H1 (cell line): ENCODE results near the gene SCN1B. TPM values are rescaled to one million over a fixed set of nuclear protein-coding genes. Genes with fewer than 3 reads are reported as not detected.

Experiments
- CTCF ChIA-PET: fragments of 300-600 bp; sonication (Branson Sonifier 250); formaldehyde crosslinking; loops from one replicate; lab custom pipeline; 2021; ENCODE audit not compliant: partially characterized antibody; lab: Charles Lee
- POLR2A ChIA-PET: fragments of 300-600 bp; sonication (Branson Sonifier 250); formaldehyde crosslinking; loops from one replicate; lab custom pipeline; 2021; ENCODE audit warnings: inconsistent platforms; ENCODE audit not compliant: partially characterized antibody; lab: Charles Lee
- DNase-seq, 2 experiments: peaks; one replicate each; pipeline versions ENCODE4 v3.0.0 to v3.0.0-alpha.2; 2010 to 2022; ENCODE audit warnings: low spot score in 2 of 2, low read depth in 1 of 2, mixed read lengths in 1 of 2
- FAIRE-seq: peaks from 2 replicates; lab custom pipeline; 2011; peaks lifted over from hg19 to GRCh38; lab: Jason Lieb, UNC
- H2AFZ ChIP-seq: 2 replicates; pipeline ENCODE4 v1.8.1; 2012; ENCODE audit warnings: low read length, inconsistent platforms
- H2AK5ac ChIP-seq: 2 replicates; pipeline ENCODE4 v1.6.1; 2013; ENCODE audit warnings: low read depth, low read length
- H2BK120ac ChIP-seq: replicated peaks from 2 replicates; pipeline ENCODE3; 2013; ENCODE audit warnings: low read depth, low read length, inconsistent platforms
- H2BK12ac ChIP-seq: 2 replicates; pipeline ENCODE4 v1.6.1; 2013; ENCODE audit warnings: low read depth, low read length
- H2BK15ac ChIP-seq: 2 replicates; pipeline ENCODE4 v1.6.1; 2013; ENCODE audit warnings: low read length
- H2BK20ac ChIP-seq: 2 replicates; pipeline ENCODE4 v1.6.1; 2013; ENCODE audit warnings: low read length
- H2BK5ac ChIP-seq: 2 replicates; pipeline ENCODE4 v1.6.1; 2013; ENCODE audit warnings: low read depth, low read length
- H3K14ac ChIP-seq: 2 replicates; pipeline ENCODE4 v1.6.1; 2013; ENCODE audit warnings: inconsistent platforms; ENCODE audit not compliant: insufficient read length
- H3K18ac ChIP-seq: 2 replicates; pipeline ENCODE4 v1.6.1; 2013; ENCODE audit warnings: low read length; ENCODE audit errors: extremely low read depth
- H3K23ac ChIP-seq: 2 replicates; pipeline ENCODE4 v1.6.1; 2013; ENCODE audit warnings: inconsistent platforms; ENCODE audit not compliant: insufficient read length
- H3K23me2 ChIP-seq: 2 replicates; pipeline ENCODE4 v1.6.1; 2013; ENCODE audit warnings: low read depth, low read length
- H3K27ac ChIP-seq: 2 replicates; pipeline ENCODE4 v1.6.1; 2011; ENCODE audit warnings: low read depth, low read length, inconsistent platforms
- H3K27me3 ChIP-seq, 4 experiments: replicated peaks in 1 of 4; 1 replicate in 1 of 4; 2 replicates in 3 of 4; pipeline versions ENCODE4 v1.6.1 to v1.8.1; 2011 to 2013; ENCODE audit warnings: low read length in 3 of 4, mild to moderate bottlenecking in 3 of 4, inconsistent platforms in 2 of 4, mixed read lengths in 2 of 4, moderate library complexity in 1 of 4; ENCODE audit not compliant: control insufficient read depth in 3 of 4, insufficient read depth in 3 of 4; ENCODE audit errors: extremely low read depth in 1 of 4
- H3K36me3 ChIP-seq, 4 experiments: 2 replicates each; pipeline versions ENCODE4 v1.6.1 to v1.8.1; 2011 to 2013; ENCODE audit warnings: mild to moderate bottlenecking in 4 of 4, low read length in 3 of 4, moderate library complexity in 2 of 4, control low read depth in 1 of 4, inconsistent platforms in 1 of 4; ENCODE audit not compliant: insufficient read depth in 4 of 4, control insufficient read depth in 2 of 4
- H3K4ac ChIP-seq: replicated peaks from 2 replicates; pipeline ENCODE3; 2013; ENCODE audit warnings: low read length, low read depth, mixed read lengths, inconsistent platforms; ENCODE audit not compliant: insufficient read length
- H3K4me1 ChIP-seq, 4 experiments: replicated peaks in 1 of 4; 1 replicate in 1 of 4; 2 replicates in 3 of 4; pipeline versions ENCODE4 v1.6.1 to v1.8.1; 2011 to 2013; ENCODE audit warnings: low read length in 3 of 4, inconsistent platforms in 2 of 4, mixed read lengths in 1 of 4; ENCODE audit not compliant: insufficient read depth in 4 of 4, control insufficient read depth in 3 of 4
- H3K4me2 ChIP-seq, 2 experiments: 2 replicates each; pipeline versions ENCODE4 v1.6.1 to v1.8.1; 2011 to 2013; ENCODE audit warnings: low read depth in 2 of 2, low read length in 2 of 2, control low read depth in 1 of 2, inconsistent platforms in 1 of 2, mild to moderate bottlenecking in 1 of 2; ENCODE audit not compliant: insufficient read depth in 1 of 2
- H3K4me3 ChIP-seq, 4 experiments: fragments of 200-600, 300-600 bp in 1 of 4; sonication (generic), shearing (Covaris generic), sonication (Bioruptor Twin) in 1 of 4; 2 replicates each; pipeline versions ENCODE4 v1.5.1 to v1.8.1; 2011 to 2016; ENCODE audit warnings: low read length in 4 of 4, low read depth in 3 of 4, control low read depth in 2 of 4, inconsistent platforms in 2 of 4, mild to moderate bottlenecking in 2 of 4, mixed read lengths in 1 of 4, moderate library complexity in 1 of 4; ENCODE audit not compliant: insufficient read depth in 2 of 4; ENCODE audit errors: extremely low read depth in 1 of 4
- H3K56ac ChIP-seq: replicated peaks from 2 replicates; pipeline ENCODE3; 2013; ENCODE audit warnings: low read depth, mild to moderate bottlenecking, mixed read lengths, low read length, inconsistent platforms; ENCODE audit not compliant: insufficient read length
- H3K79me1 ChIP-seq: 2 replicates; pipeline ENCODE4 v1.6.1; 2013; ENCODE audit warnings: low read depth, low read length, control low read depth
- H3K79me2 ChIP-seq, 2 experiments: 2 replicates each; pipeline versions ENCODE4 v1.6.1 to v1.8.1; 2012 to 2013; ENCODE audit warnings: low read length in 2 of 2, mild to moderate bottlenecking in 2 of 2, inconsistent platforms in 1 of 2; ENCODE audit not compliant: insufficient read depth in 2 of 2, control insufficient read depth in 1 of 2
- H3K9ac ChIP-seq, 4 experiments: replicated peaks in 1 of 4; 1 replicate in 1 of 4; 2 replicates in 3 of 4; pipeline versions ENCODE4 v1.6.1 to v1.8.1; 2011 to 2013; ENCODE audit warnings: low read depth in 3 of 4, low read length in 3 of 4, control low read depth in 2 of 4, mild to moderate bottlenecking in 2 of 4, moderate library complexity in 2 of 4, inconsistent platforms in 1 of 4; ENCODE audit errors: extremely low read depth in 1 of 4
- H3K9me3 ChIP-seq, 2 experiments: 2 replicates each; pipeline versions ENCODE4 v1.6.1 to v1.8.1; 2012 to 2013; ENCODE audit warnings: mild to moderate bottlenecking in 2 of 2, moderate library complexity in 2 of 2, control low read depth in 1 of 2, inconsistent platforms in 1 of 2, low read depth in 1 of 2, low read length in 1 of 2, mixed read lengths in 1 of 2; ENCODE audit not compliant: insufficient read depth in 2 of 2
- H4K20me1 ChIP-seq, 2 experiments: replicated peaks in 1 of 2; 2 replicates each; pipeline versions ENCODE3 to v1.8.1; 2011 to 2013; ENCODE audit warnings: inconsistent platforms in 2 of 2, low read length in 2 of 2, mild to moderate bottlenecking in 1 of 2; ENCODE audit not compliant: insufficient read depth in 2 of 2, control insufficient read depth in 1 of 2
- H4K5ac ChIP-seq: 2 replicates; pipeline ENCODE4 v1.6.1; 2013; ENCODE audit warnings: low read length, low read depth, mixed read lengths, inconsistent platforms; ENCODE audit not compliant: insufficient read length
- H4K8ac ChIP-seq: 2 replicates; pipeline ENCODE4 v1.8.0; 2013; ENCODE audit warnings: mild to moderate bottlenecking, moderate library complexity, low read length, inconsistent platforms; ENCODE audit not compliant: insufficient read depth; ENCODE audit errors: extremely low read depth
- H4K91ac ChIP-seq: replicated peaks from 2 replicates; pipeline ENCODE3; 2013; ENCODE audit warnings: low read length, mixed read lengths, inconsistent platforms; ENCODE audit not compliant: insufficient read length
- ASH2L ChIP-seq: fragments of 200-600, 300-600 bp; sonication (generic); IDR thresholded peaks from one replicate; pipeline ENCODE4 v1.7.1; 2017; ENCODE audit warnings: low read length
- CREB1 ChIP-seq: IDR thresholded peaks from 2 replicates; pipeline ENCODE4 v1.6.1; 2012; ENCODE audit warnings: inconsistent platforms
- EP300 ChIP-seq, 2 experiments: IDR thresholded peaks; 1 replicate in 1 of 2; 2 replicates in 1 of 2; pipeline ENCODE4 v1.6.1; 2011 to 2012; ENCODE audit warnings: low read depth in 2 of 2, low read length in 2 of 2, mild to moderate bottlenecking in 2 of 2, borderline replicate concordance in 1 of 2, inconsistent platforms in 1 of 2, moderate library complexity in 1 of 2
- HDAC2 ChIP-seq, 2 experiments: fragments of 300-600 bp in 1 of 2; sonication (generic) in 1 of 2; IDR thresholded peaks; 2 replicates each; pipeline ENCODE4 v1.6.1; 2011 to 2012; ENCODE audit warnings: low read depth in 2 of 2, low read length in 2 of 2, mild to moderate bottlenecking in 2 of 2, moderate library complexity in 2 of 2, borderline replicate concordance in 1 of 2, inconsistent platforms in 1 of 2
- KDM1A ChIP-seq: fragments of 200-600, 300-600 bp; sonication (generic); IDR thresholded peaks from 2 replicates; pipeline ENCODE4 v1.7.1; 2016; ENCODE audit warnings: mild to moderate bottlenecking, low read length, borderline replicate concordance
- MAFK ChIP-seq: IDR thresholded peaks from 2 replicates; pipeline ENCODE4 v1.6.1; 2012; ENCODE audit warnings: low read depth, mild to moderate bottlenecking, improper control_type of control experiment, low read length
- POU5F1 ChIP-seq: IDR thresholded peaks from 2 replicates; pipeline ENCODE4 v1.6.1; 2011; ENCODE audit warnings: low read depth, mild to moderate bottlenecking, low read length, moderate library complexity
- RBBP5 ChIP-seq: IDR thresholded peaks from 2 replicates; pipeline ENCODE4 v1.7.1; 2012; ENCODE audit warnings: low read depth, mild to moderate bottlenecking, inconsistent platforms, low read length, moderate library complexity, borderline replicate concordance
- ZNF274 ChIP-seq: IDR thresholded peaks from 2 replicates; pipeline ENCODE4 v1.7.0; 2012; ENCODE audit warnings: low read length, borderline replicate concordance; ENCODE audit errors: extremely low read depth
- WGBS, 2 experiments: shearing (Covaris generic) in 1 of 2; methylation state at CpG; one replicate each; pipeline versions ENCODE4 v1.1.6 to v1.1.7; 2013 to 2015; ENCODE audit warnings: low lambda C conversion rate in 2 of 2, mixed read lengths in 2 of 2, inconsistent platforms in 1 of 2, low coverage in 1 of 2, missing lambda C conversion rate in 1 of 2; ENCODE audit not compliant: insufficient replicate concordance in 2 of 2, insufficient coverage in 1 of 2, insufficient read length in 1 of 2; ENCODE audit errors: extremely low coverage in 1 of 2, missing lambda C conversion rate in 1 of 2; 5-methylcytosine and 5-hydroxymethylcytosine counted together
- polyA plus RNA-seq, 7 experiments: library from polyadenylated mRNA; depleted of rRNA in 3 of 7; stranded (reverse) in 5 of 7; unstranded in 2 of 7; fragments of >200 nt in 5 of 7; fragments of 200-250 nt in 2 of 7; gene quantifications; 1 replicate in 5 of 7; 2 replicates in 1 of 7; 4 replicates in 1 of 7; pipeline versions ENCODE4 v1.2.1 to v1.2.3, GENCODE V29; 2011 to 2013; ENCODE audit warnings: missing spikeins in 2 of 7, mixed read lengths in 2 of 7
- total RNA-seq: library from RNA; stranded (reverse); fragmentation: NEBNext Ultra II Directional; extraction: Animal tissue kit (Norgen Biotek cat#: 25700); gene quantifications from 2 replicates; pipeline ENCODE4 v1.2.1, GENCODE V29; 2021
- TF ChIP-seq, protein P1 (sequence below): IDR thresholded peaks from 2 replicates; pipeline ENCODE4 v1.6.1; 2011; ENCODE audit warnings: low read depth, mild to moderate bottlenecking, low read length; ENCODE audit not compliant: insufficient read depth
- TF ChIP-seq, protein P2 (sequence below): IDR thresholded peaks from 2 replicates; pipeline ENCODE4 v1.6.1; 2012; ENCODE audit warnings: low read length, inconsistent platforms

Gene SCN1B
- total and polyA plus RNA-seq, 2 of the 8 experiments (the other 6 are each of a cell fraction or from before 2014, with no cell fraction given): 3.1 to 3.5 TPM

DNA sequence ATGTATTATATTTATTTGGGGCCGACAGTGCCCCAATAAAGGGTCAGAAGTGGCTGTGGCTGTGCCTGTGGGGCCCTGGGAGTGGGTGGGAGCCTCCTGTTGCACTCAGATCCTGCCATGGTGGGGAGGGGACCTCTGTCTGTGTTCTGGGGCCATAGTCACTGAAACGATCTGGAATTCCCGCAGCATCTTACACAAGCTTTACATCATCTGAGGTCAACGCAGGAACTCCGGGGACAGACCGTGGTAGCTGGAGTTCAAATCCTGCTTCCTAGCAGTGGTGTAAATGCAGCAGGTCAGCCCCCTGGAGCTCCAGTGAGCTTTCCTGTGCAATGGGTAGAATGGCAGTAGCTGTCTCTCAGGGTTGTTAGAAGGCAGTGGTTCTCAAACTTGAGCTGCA lies 3.9 kb upstream of the SCN1B start:
- Histone ChIP-seq H3K4me1 (peaks cover 0 to 5% (median 3%) of the 10 kb centered on the region in 4 experiments; a peak in 5 of 7 replicates), H2BK5ac (no peak overlapping the region), H3K14ac (no peak overlapping the region), H3K4me3 (no peak overlapping the region), H2AFZ (no peak overlapping the region), H3K36me3 (peaks cover 28 to 60% (median 52%) of the 10 kb centered on the region in 4 experiments), H3K4ac (no peak overlapping the region), H3K27me3 (peaks cover 0 to 14% (median 12%) of the 10 kb centered on the region in 4 experiments; a peak in 6 of 7 replicates), H3K56ac (no peak overlapping the region), H3K79me1 (no peaks in the 10 kb centered on the region), H2BK15ac (no peak overlapping the region), H4K8ac (no peak overlapping the region), H4K5ac (no peak overlapping the region), H3K4me2 (no peak overlapping the region), H3K79me2 (no peaks in the 10 kb centered on the region), H2BK20ac (no peak overlapping the region), H4K20me1 (peaks cover 7 to 24% of the 10 kb centered on the region in 2 experiments), H4K91ac (no peak overlapping the region), H2BK12ac (no peak overlapping the region), H3K27ac (no peak overlapping the region), H3K23me2 (peaks cover 10% of the 10 kb centered on the region; the same call in 1 of the 2 replicates), H3K9me3 (no peaks in the 10 kb centered on the region), H3K18ac (no peak overlapping the region), H2AK5ac (no peak overlapping the region), H3K9ac (no peak overlapping the region), H2BK120ac (no peak overlapping the region), H3K23ac (no peak overlapping the region)
- ChIA-PET POLR2A (interaction anchor here (0.9 to 24.8 kb wide), 5 partner anchors 9 to 41 kb away, joined by 3 to 366 read pairs (median 10); partner anchors contain the start of gene GRAMD1A), CTCF (interaction anchor here (0.6 to 3.2 kb wide), 7 partner anchors 18 to 188 kb away, joined by 3 to 11 read pairs (median 3); no protein-coding TSS in a partner anchor)
- FAIRE-seq: no peak
- WGBS, 2 experiments: 96% methylated on average over 6 of the region's 6 CpGs; no CpG with 5 or more reads in 1 of the 2 experiments
- no peak for DNase-seq
- TF ChIP-seq EP300 (IDR thresholded peaks at IDR 0.05; ENCODE audit: borderline replicate concordance in 1 of 2, low read depth in 2 of 2, low read length in 2 of 2) (no peak), RBBP5 (no peak), KDM1A (no peak), ZNF274 (no peak), POU5F1 (no peak), HDAC2 (IDR thresholded peaks at IDR 0.05; ENCODE audit: borderline replicate concordance in 1 of 2, low read depth in 2 of 2, low read length in 2 of 2) (no peak), ASH2L (no peak), CREB1 (no peak), MAFK (no peak)
- TF ChIP-seq, protein P1, sequence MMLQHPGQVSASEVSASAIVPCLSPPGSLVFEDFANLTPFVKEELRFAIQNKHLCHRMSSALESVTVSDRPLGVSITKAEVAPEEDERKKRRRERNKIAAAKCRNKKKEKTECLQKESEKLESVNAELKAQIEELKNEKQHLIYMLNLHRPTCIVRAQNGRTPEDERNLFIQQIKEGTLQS: no peak
- TF ChIP-seq, protein P2, sequence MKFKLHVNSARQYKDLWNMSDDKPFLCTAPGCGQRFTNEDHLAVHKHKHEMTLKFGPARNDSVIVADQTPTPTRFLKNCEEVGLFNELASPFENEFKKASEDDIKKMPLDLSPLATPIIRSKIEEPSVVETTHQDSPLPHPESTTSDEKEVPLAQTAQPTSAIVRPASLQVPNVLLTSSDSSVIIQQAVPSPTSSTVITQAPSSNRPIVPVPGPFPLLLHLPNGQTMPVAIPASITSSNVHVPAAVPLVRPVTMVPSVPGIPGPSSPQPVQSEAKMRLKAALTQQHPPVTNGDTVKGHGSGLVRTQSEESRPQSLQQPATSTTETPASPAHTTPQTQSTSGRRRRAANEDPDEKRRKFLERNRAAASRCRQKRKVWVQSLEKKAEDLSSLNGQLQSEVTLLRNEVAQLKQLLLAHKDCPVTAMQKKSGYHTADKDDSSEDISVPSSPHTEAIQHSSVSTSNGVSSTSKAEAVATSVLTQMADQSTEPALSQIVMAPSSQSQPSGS: no peak
